Measurements from ENCODE around the gene PPP2R1B.

PPP2R1B gene

GRCh38 chr11:111683806-111684205 is 82.4 kb downstream of the PPP2R1B start:
- H2BK5ac ChIP-seq (ENCODE audit: low read depth, low read length, poor library complexity, severe bottlenecking), result no peak overlapping the region
- no peak overlapping the region for H2BK12ac ChIP-seq (ENCODE audit: low read length in 2 of 2)
- H2AK5ac ChIP-seq (ENCODE audit: low read length, severe bottlenecking), result no peak overlapping the region
- WGBS, result 100% methylated on average over 2 of the region's 3 CpGs
- H3K23ac ChIP-seq (ENCODE audit: low read length in 2 of 2), result no peak overlapping the region
- no peak overlapping the region for H2BK120ac ChIP-seq (ENCODE audit: low read depth, low read length)
- H3K36me3 ChIP-seq (ENCODE audit: control insufficient read depth in 1 of 2, insufficient read depth in 2 of 2, low read depth in 1 of 2, low read length in 2 of 2), result peaks cover 0 to 21% of the 10 kb centered on the region in 2 experiments
- no peak overlapping the region for H2BK15ac ChIP-seq (ENCODE audit: low read depth, poor library complexity, severe bottlenecking)
- no peak for DNase-seq
- no peak overlapping the region for H4K8ac ChIP-seq (ENCODE audit: low read length)
- no peak overlapping the region for H3K9ac ChIP-seq (ENCODE audit: low read length)
- H3K9me3 ChIP-seq (ENCODE audit: control insufficient read depth, low read length), result no peaks in the 10 kb centered on the region
- H2AFZ ChIP-seq (ENCODE audit: low read depth, low read length), result no peak overlapping the region
- H4K91ac ChIP-seq (ENCODE audit: low read length), result no peak overlapping the region
- H3K4me3 ChIP-seq (ENCODE audit: insufficient read depth in 1 of 2, low read depth in 1 of 2, low read length in 2 of 2), result no peak overlapping the region
- no peaks in the 10 kb centered on the region for H3K27me3 ChIP-seq (ENCODE audit: control insufficient read depth in 1 of 2, insufficient read depth in 1 of 2, low read length in 2 of 2)
- peaks cover 1% of the 10 kb centered on the region for H3K4me1 ChIP-seq (ENCODE audit: control insufficient read depth, insufficient read depth, low read depth, low read length)
- no peak overlapping the region for H3K18ac ChIP-seq (ENCODE audit: low read depth in 1 of 2, low read length in 2 of 2)
- peaks cover 8% of the 10 kb centered on the region for H3K79me1 ChIP-seq (replicated peaks; ENCODE audit: low read length, poor library complexity, severe bottlenecking)
- no peak overlapping the region for H3K4me2 ChIP-seq (ENCODE audit: low read length, poor library complexity, severe bottlenecking)
- H3K27ac ChIP-seq (ENCODE audit: low read length, poor library complexity, severe bottlenecking), result no peak overlapping the region
- H3K14ac ChIP-seq (ENCODE audit: low read length in 2 of 2), result no peak overlapping the region
- H3K4ac ChIP-seq (ENCODE audit: low read depth in 1 of 2, low read length in 2 of 2), result no peak overlapping the region

GRCh38 chr11:111680486-111681175 is 85.6 kb downstream of the PPP2R1B start:
- Histone ChIP-seq H3K27me3 (ENCODE audit: control insufficient read depth in 1 of 2, insufficient read depth in 1 of 2, low read length in 2 of 2) (no peaks in the 10 kb centered on the region), H2AK5ac (ENCODE audit: low read length, severe bottlenecking) (no peak overlapping the region), H3K4me1 (ENCODE audit: control insufficient read depth, insufficient read depth, low read depth, low read length) (no peaks in the 10 kb centered on the region), H3K27ac (ENCODE audit: low read length, poor library complexity, severe bottlenecking) (no peak overlapping the region), H2BK120ac (ENCODE audit: low read depth, low read length) (no peak overlapping the region), H3K79me1 (replicated peaks; ENCODE audit: low read length, poor library complexity, severe bottlenecking) (peaks cover 7% of the 10 kb centered on the region), H2BK12ac (ENCODE audit: low read length in 2 of 2) (no peak overlapping the region), H3K4me2 (ENCODE audit: low read length, poor library complexity, severe bottlenecking) (no peak overlapping the region), H3K4ac (ENCODE audit: low read depth in 1 of 2, low read length in 2 of 2) (no peak overlapping the region), H3K4me3 (ENCODE audit: insufficient read depth in 1 of 2, low read depth in 1 of 2, low read length in 2 of 2) (no peak overlapping the region), H2BK5ac (ENCODE audit: low read depth, low read length, poor library complexity, severe bottlenecking) (no peak overlapping the region), H4K8ac (ENCODE audit: low read length) (no peak overlapping the region), H2BK15ac (ENCODE audit: low read depth, poor library complexity, severe bottlenecking) (no peak overlapping the region), H4K91ac (ENCODE audit: low read length) (no peak overlapping the region), H2AFZ (ENCODE audit: low read depth, low read length) (no peak overlapping the region), H3K18ac (ENCODE audit: low read depth in 1 of 2, low read length in 2 of 2) (no peak overlapping the region), H3K9ac (ENCODE audit: low read length) (no peak overlapping the region), H3K36me3 (ENCODE audit: control insufficient read depth in 1 of 2, insufficient read depth in 2 of 2, low read depth in 1 of 2, low read length in 2 of 2) (peaks cover 0 to 14% of the 10 kb centered on the region in 2 experiments), H3K23ac (ENCODE audit: low read length in 2 of 2) (no peak overlapping the region), H3K14ac (ENCODE audit: low read length in 2 of 2) (no peak overlapping the region), H3K9me3 (ENCODE audit: control insufficient read depth, low read length) (no peaks in the 10 kb centered on the region)
- no peak for DNase-seq
- WGBS, result no CpG with 5 or more reads among the region's 3 CpGs

All from mesenchymal stem cell (in vitro differentiated cells and primary cell).